HCT116 (cell line): ENCODE measurements around the gene CPNE4. TPM values are rescaled to one million over a fixed set of nuclear protein-coding genes. Genes with fewer than 3 reads are reported as not detected.

Experiments used
- ATAC-seq: fragments of 200-7000 bp; cut with Tn5 transposase; 2 replicates; pipeline ENCODE4 v1.9.1; 2020; ENCODE audit warnings: mild to moderate bottlenecking, moderate library complexity
- BruUV-seq: library from RNA; stranded (reverse); fragments of 400-500 nt; replicated peaks from 2 replicates; lab custom pipeline; 2021; lab: Mats Ljungman, UMichigan
- CTCF ChIA-PET: fragments of 300-600 bp; sonication (Branson Sonifier 250); formaldehyde crosslinking; loops from one replicate; lab custom pipeline; 2021; ENCODE audit warnings: antibody characterized with exemption; lab: Charles Lee
- POLR2A ChIA-PET: fragments of 300-600, 350-600 bp; sonication (Branson Sonifier 250); formaldehyde crosslinking; loops from one replicate; lab custom pipeline; 2021; ENCODE audit warnings: antibody characterized with exemption; lab: Charles Lee
- RAD21 ChIA-PET, 2 experiments: fragments of 300-600 bp; sonication (Branson Sonifier 250); formaldehyde crosslinking; loops; one replicate each; lab custom pipeline; 2023; ENCODE audit warnings: low total read pairs in 2 of 2; ENCODE audit not compliant: uncharacterized antibody in 2 of 2, unreplicated experiment in 2 of 2, low non-redundant PET in 1 of 2; lab: Charles Lee
- DNase-seq: peaks from one replicate; pipeline ENCODE4 v3.0.0-alpha.2; 2010; ENCODE audit warnings: low read depth, low spot score
- H2AFZ ChIP-seq: fragments of 200-600 bp; shearing (Covaris generic), sonication (generic); 2 replicates; pipeline ENCODE4 v1.6.1; 2017; ENCODE audit warnings: low read depth, mixed run types, mixed read lengths, antibody characterized with exemption, low read length; ENCODE audit not compliant: poor library complexity, severe bottlenecking
- H3K27ac ChIP-seq: 2 replicates; pipeline ENCODE4 v1.5.1; 2012; ENCODE audit warnings: low read depth, low read length
- H3K27me3 ChIP-seq: fragments of 200-600 bp; sonication (generic); 2 replicates; pipeline ENCODE4 v1.6.1; 2016; ENCODE audit warnings: mixed run types, low read length, mixed read lengths; ENCODE audit not compliant: insufficient read depth
- H3K36me3 ChIP-seq, 2 experiments: fragments of 200-500 bp in 1 of 2; fragments of 200-600 bp in 1 of 2; sonication (Bioruptor generic) in 1 of 2; sonication (generic) in 1 of 2; 2 replicates each; pipeline versions ENCODE4 v1.5.1 to v1.6.1; 2014 to 2016; ENCODE audit warnings: low read length in 2 of 2, inconsistent platforms in 1 of 2, mixed read lengths in 1 of 2, mixed run types in 1 of 2; ENCODE audit not compliant: insufficient read depth in 2 of 2, control insufficient read depth in 1 of 2
- H3K4me1 ChIP-seq, 2 experiments: fragments of 200-600 bp in 1 of 2; sonication (generic) in 1 of 2; 2 replicates each; pipeline versions ENCODE4 v1.5.1 to v1.6.1; 2012 to 2017; ENCODE audit warnings: low read length in 2 of 2, inconsistent platforms in 1 of 2, mild to moderate bottlenecking in 1 of 2, mixed read lengths in 1 of 2, mixed run types in 1 of 2, moderate library complexity in 1 of 2; ENCODE audit not compliant: insufficient read depth in 2 of 2, control insufficient read depth in 1 of 2
- H3K4me2 ChIP-seq: fragments of 200-600 bp; sonication (generic); 2 replicates; pipeline ENCODE4 v1.6.1; 2017; ENCODE audit warnings: mixed run types, low read length, mixed read lengths
- H3K4me3 ChIP-seq, 2 experiments: fragments of 200-600 bp in 1 of 2; sonication (generic) in 1 of 2; replicated peaks in 1 of 2; 2 replicates each; pipeline ENCODE4 v1.5.1; 2011 to 2016; ENCODE audit warnings: low read length in 2 of 2, control low read depth in 1 of 2, low read depth in 1 of 2, mild to moderate bottlenecking in 1 of 2, mixed read lengths in 1 of 2, mixed run types in 1 of 2
- H3K79me2 ChIP-seq: fragments of 200-600 bp; sonication (generic); 2 replicates; pipeline ENCODE4 v1.6.1; 2017; ENCODE audit warnings: mild to moderate bottlenecking, mixed run types, low read length, moderate library complexity, mixed read lengths; ENCODE audit not compliant: insufficient read depth
- H3K9ac ChIP-seq: fragments of 200-600 bp; sonication (generic); 2 replicates; pipeline ENCODE4 v1.6.1; 2016; ENCODE audit warnings: low read length, mixed read lengths
- H3K9me2 ChIP-seq: fragments of 200-600 bp; sonication (generic), shearing (Covaris generic); 2 replicates; pipeline ENCODE4 v1.6.1; 2017; ENCODE audit warnings: mixed run types, mild to moderate bottlenecking, moderate library complexity; ENCODE audit not compliant: insufficient read depth
- H3K9me3 ChIP-seq, 2 experiments: fragments of 200-500 bp in 1 of 2; fragments of 200-600 bp in 1 of 2; sonication (Bioruptor generic) in 1 of 2; sonication (generic) in 1 of 2; 2 replicates each; pipeline ENCODE4 v1.6.1; 2014 to 2017; ENCODE audit warnings: low read length in 2 of 2, mixed read lengths in 2 of 2, inconsistent platforms in 1 of 2, low read depth in 1 of 2, mild to moderate bottlenecking in 1 of 2, mixed run types in 1 of 2, moderate library complexity in 1 of 2; ENCODE audit not compliant: control insufficient read depth in 1 of 2, insufficient read depth in 1 of 2
- H4K20me1 ChIP-seq: fragments of 200-600 bp; sonication (generic), shearing (Covaris generic); 2 replicates; pipeline ENCODE4 v1.6.1; 2017; ENCODE audit warnings: mixed run types, mild to moderate bottlenecking, moderate library complexity; ENCODE audit not compliant: insufficient read depth
- CEBPB ChIP-seq: IDR thresholded peaks from 2 replicates; pipeline ENCODE4 v1.6.1; 2012; ENCODE audit warnings: low read depth
- EGR1 ChIP-seq: IDR thresholded peaks from 2 replicates; pipeline ENCODE4 v1.6.1; 2012; ENCODE audit warnings: low read depth
- EZH2 ChIP-seq: fragments of 200-600 bp; sonication (generic); IDR thresholded peaks from 2 replicates; pipeline ENCODE4 v1.6.1; 2017; ENCODE audit warnings: antibody characterized with exemption, mixed run types
- EZH2phosphoT487 ChIP-seq: fragments of 200-600 bp; IDR thresholded peaks from 2 replicates; pipeline ENCODE4 v1.6.1; 2018; ENCODE audit warnings: antibody characterized with exemption, borderline replicate concordance
- RAD21 ChIP-seq: IDR thresholded peaks from 2 replicates; pipeline ENCODE4 v1.6.1; 2012; ENCODE audit warnings: low read depth, mild to moderate bottlenecking
- TCF7L2 ChIP-seq: IDR thresholded peaks from 2 replicates; pipeline ENCODE4 v1.7.0; 2011; ENCODE audit warnings: borderline replicate concordance, inconsistent platforms; ENCODE audit not compliant: insufficient read depth, insufficient read length; ENCODE audit errors: extremely low read depth
- ZFX ChIP-seq: fragments of 450-650 bp; IDR thresholded peaks from 2 replicates; pipeline ENCODE4 v1.6.1; 2017
- intact Hi-C: fragments of 100-400 bp; cut with micrococcal nuclease; formaldehyde crosslinking; loops from 2 replicates; pipeline ENCODE4 v1.10.0; 2022
- total RNA-seq: library from RNA; stranded (reverse); gene quantifications from one replicate; pipeline ENCODE4 v1.2.1, GENCODE V29; 2021; ENCODE audit not compliant: unreplicated experiment
- TF ChIP-seq, protein P1 (sequence below): IDR thresholded peaks from 2 replicates; pipeline ENCODE4 v1.6.1; 2011; ENCODE audit warnings: mild to moderate bottlenecking, low read length, moderate library complexity; ENCODE audit not compliant: insufficient replicate concordance; ENCODE audit errors: extremely low read depth

The CPNE4 gene
- total RNA-seq, 1 experiment from 2014 or later, result not detected

DNA sequence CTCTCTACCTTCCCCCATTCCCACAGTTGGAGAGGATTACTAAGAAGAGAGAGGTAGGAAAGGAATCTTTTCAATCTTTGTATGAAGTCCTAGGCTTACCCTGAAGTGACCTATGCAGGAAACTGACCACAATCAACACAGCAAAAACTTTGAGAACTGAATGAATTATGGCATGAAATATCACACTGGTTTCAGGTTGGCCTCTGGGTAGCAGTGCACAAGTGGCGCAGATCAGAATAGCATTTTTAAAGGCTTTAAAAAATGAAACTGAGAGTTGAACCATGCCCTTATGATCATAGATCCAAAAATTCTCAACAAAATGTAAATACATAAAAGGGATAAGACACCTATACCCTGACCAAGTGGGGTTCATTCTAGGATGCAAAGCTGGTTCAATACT, 198.9 kb downstream of the CPNE4 start (continued):
- TF ChIP-seq ZFX, result no peak
- no peak for TF ChIP-seq CEBPB

- Histone ChIP-seq H3K36me3 (no peaks in the 10 kb centered on the region), H3K9me2 (no peaks in the 10 kb centered on the region), H3K4me1 (no peaks in the 10 kb centered on the region), H4K20me1 (no peaks in the 10 kb centered on the region), H2AFZ (no peak overlapping the region), H3K4me3 (no peak overlapping the region), H3K79me2 (no peaks in the 10 kb centered on the region), H3K4me2 (no peak overlapping the region), H3K27me3 (peaks cover 3% of the 10 kb centered on the region; the same call in 1 of the 2 replicates), H3K9ac (no peak overlapping the region), H3K9me3 (no peaks in the 10 kb centered on the region), H3K27ac (no peak overlapping the region)
- ChIA-PET POLR2A (no interaction called here), CTCF (no interaction called here), RAD21 (no interaction called here)
- TF ChIP-seq ZFX (no peak), EGR1 (no peak), TCF7L2 (no peak)
- TF ChIP-seq, protein P1, sequence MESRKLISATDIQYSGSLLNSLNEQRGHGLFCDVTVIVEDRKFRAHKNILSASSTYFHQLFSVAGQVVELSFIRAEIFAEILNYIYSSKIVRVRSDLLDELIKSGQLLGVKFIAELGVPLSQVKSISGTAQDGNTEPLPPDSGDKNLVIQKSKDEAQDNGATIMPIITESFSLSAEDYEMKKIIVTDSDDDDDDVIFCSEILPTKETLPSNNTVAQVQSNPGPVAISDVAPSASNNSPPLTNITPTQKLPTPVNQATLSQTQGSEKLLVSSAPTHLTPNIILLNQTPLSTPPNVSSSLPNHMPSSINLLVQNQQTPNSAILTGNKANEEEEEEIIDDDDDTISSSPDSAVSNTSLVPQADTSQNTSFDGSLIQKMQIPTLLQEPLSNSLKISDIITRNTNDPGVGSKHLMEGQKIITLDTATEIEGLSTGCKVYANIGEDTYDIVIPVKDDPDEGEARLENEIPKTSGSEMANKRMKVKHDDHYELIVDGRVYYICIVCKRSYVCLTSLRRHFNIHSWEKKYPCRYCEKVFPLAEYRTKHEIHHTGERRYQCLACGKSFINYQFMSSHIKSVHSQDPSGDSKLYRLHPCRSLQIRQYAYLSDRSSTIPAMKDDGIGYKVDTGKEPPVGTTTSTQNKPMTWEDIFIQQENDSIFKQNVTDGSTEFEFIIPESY, result no peak
- intact Hi-C loops, result no loop called here
- no peak for DNase-seq
- no peak for ATAC-seq
- no TSS peak for BruUV-seq
Observed at GRCh38 chr3:131831608-131832007, 203.2 kb downstream of the CPNE4 start.

- no peaks in the 10 kb centered on the region for H3K9me2 ChIP-seq
- no peak for DNase-seq
- TF ChIP-seq RAD21 (no peak), EZH2phosphoT487 (no peak), ZFX (no peak), EZH2 (no peak)
- CTCF ChIA-PET, result no interaction called here
- H3K4me2 ChIP-seq, result no peak overlapping the region
- no peak overlapping the region for H3K4me3 ChIP-seq
- H3K9ac ChIP-seq, result no peak overlapping the region
- no peaks in the 10 kb centered on the region for H3K36me3 ChIP-seq
- ATAC-seq, result no peak
- no peak overlapping the region for H2AFZ ChIP-seq
- no peak overlapping the region for H3K27ac ChIP-seq
- H3K27me3 ChIP-seq, result peaks cover 61% of the 10 kb centered on the region
- intact Hi-C loops, result no loop called here
- H3K4me1 ChIP-seq, result no peaks in the 10 kb centered on the region
- no peaks in the 10 kb centered on the region for H3K9me3 ChIP-seq
- BruUV-seq, result no TSS peak
- POLR2A ChIA-PET, result no interaction called here
- RAD21 ChIA-PET, result no interaction called here
- no peaks in the 10 kb centered on the region for H4K20me1 ChIP-seq
- no peaks in the 10 kb centered on the region for H3K79me2 ChIP-seq
Observed at GRCh38 chr3:131821191-131821762, 213.5 kb downstream of the CPNE4 start.
